Measurements from ENCODE around the gene ABCC8.
A peak's percentile ranks its signal among the peaks of the same experiment; 100 is the strongest.

ABCC8 gene

DNA sequence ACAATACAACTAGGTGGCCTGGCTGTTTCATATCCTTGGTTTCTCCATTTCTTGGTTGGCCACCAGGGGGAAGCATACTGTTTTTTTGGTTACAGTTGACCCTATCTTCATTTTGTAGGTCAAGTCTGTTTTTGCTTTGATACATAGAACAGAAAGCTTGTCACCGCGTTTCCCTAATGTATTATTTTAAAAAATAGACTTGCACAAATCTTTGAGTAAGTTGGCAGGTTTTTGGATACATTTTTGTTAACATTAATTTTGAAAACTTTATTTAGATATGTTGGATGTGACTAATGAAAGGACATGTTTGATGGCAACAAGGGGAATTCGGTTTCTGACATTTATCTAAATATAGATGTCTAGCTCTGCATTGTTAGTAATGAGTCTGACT is 122.0 kb downstream of the ABCC8 start:
- DNase-seq (ENCODE audit: low read depth in 3 of 3, low spot score in 1 of 3) = peak in 1 of 3 donors; percentile 14

DNA sequence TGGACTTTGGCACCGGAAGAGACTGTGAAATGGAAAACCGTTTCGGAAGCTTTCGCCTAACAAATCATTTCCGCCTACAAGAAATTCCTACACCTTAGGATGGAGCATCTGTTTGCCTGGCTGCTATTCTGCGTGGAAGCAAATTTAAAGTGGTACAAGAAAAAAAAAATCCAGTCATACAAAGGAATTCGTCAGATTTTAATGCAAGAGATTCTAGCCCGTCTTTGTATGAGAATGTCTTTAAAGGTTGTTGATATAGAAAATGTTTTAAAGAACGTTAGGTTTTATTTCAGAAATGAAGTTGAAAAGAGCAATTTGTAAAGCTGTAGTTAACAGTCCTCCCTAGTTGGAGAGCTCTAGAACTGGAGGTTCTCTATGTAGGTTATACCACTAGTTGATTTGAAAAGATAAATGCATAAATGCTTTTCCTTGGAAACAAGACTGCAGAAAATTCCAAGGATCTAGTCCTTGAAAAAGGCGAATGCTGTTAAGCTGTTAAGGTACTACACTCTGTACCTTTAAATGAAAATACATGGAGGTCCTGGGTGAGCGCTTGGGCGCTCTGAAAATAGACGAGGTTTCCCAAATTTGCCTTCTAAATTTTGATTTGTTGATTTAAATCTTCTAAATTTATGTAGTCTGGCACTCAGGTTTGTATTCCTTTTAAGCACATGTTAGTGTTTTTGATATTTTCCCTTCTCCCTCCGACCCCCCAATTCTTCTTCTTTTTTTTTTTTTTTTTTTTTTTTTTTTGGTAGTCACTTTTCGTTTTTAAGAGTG is 122.6 kb downstream of the ABCC8 start:
- no peak for DNase-seq (ENCODE audit: low read depth in 3 of 3, low spot score in 1 of 3)

DNA sequence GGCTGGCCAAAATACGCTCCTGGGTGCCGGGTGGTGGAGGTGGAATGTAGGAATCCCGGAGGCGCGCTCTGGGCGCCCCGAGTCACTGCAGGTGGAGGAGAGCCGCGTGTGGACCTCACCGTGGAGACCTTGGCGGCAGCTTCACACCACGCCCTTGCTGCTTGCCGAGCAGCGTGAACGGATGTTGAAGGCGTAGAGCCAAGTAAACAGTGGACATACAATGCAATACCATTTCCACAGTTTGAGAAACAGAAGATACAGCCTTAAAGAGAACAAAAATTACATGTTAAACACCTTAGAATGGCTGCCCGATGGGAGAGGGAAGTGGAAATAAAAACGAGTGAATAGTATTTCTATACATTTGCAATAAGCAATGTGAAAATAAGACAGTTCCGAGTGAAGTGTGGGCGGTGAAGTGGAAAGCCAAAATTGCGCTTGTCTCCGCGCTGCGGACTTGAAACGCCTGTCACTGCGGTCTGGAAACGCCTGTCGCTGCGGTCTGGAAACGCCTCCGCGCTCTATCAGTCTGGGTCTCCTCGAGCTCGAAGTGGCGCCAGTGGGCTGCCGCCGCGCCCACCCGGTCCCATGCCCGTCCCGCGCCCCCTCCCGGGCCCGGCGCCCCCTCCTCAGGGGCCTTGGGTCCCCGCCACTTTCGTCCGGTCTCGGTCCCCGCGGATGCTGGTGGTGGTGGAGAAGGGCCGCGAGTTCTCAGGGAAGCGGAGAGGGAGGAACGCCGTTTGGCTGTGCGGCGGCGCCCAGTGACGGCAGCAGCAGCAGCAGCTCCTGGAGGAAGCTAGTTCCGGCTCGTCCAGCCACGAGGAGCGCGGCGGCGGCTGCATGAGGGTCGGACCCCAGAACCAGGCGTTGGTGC is 123.5 kb downstream of the ABCC8 start:
- DNase-seq (ENCODE audit: low read depth in 3 of 3, low spot score in 1 of 3) = peak in 2 of 3 donors; percentile 13 to 26

DNA sequence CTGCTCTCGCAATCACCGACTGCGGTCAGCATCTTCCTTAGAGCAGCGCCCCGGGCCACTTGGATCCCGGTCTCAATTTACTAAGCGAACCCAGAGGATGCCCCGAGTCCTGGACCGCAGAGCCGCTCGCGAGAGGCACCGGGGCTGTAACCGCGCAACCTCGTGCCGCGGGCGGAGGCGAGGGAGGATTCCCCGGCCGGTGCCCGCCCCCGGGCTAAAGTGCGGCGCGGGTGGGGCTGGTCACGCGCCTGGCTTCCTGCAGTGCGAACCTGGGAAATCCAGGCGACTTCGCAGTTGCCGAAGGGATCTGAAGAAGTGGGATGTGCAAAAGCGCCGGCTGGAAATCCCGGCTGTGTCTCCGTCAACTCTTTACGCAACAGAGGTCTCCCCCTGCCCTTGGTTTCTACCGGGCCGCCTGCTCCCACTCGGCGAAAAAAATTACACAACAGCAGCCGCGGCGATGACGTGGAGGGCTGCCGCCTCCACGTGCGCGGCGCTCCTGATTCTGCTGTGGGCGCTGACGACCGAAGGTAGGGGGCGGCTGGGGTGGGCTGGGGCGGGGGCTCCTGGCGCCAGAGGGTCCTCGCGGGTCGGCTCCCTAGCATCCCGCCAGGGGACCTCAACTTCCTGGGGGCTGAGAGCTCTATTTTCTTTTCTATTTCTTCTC is 125.0 kb downstream of the ABCC8 start, which contains the start of gene NCR3LG1:
Gene NCR3LG1, plus strand, starts transcription at position 291 of the 667 bp plus-strand sequence. Its CDS starts 170 bp downstream, at position 461.
- DNase-seq (ENCODE audit: low read depth in 3 of 3, low spot score in 1 of 3) = peak in 2 of 3 donors; percentile 26 to 44

DNA sequence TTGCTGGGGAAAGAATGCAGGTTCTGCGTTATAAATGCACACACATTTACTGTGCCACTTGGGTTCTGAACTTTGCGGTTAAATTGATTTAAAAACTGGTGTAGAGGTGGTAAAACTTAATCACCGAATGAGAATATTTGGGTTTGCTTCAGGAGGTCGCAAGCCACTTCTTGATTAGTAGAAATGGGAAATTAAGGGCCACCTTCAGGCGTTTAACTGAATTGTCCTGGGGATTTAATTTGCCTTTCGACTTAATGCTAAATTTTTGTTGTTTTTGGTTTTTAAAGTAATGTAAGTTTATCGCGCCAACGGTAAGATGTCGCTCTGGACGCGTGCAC is 125.5 kb downstream of the ABCC8 start:
- no peak for DNase-seq (ENCODE audit: low read depth in 3 of 3, low spot score in 1 of 3)

DNA sequence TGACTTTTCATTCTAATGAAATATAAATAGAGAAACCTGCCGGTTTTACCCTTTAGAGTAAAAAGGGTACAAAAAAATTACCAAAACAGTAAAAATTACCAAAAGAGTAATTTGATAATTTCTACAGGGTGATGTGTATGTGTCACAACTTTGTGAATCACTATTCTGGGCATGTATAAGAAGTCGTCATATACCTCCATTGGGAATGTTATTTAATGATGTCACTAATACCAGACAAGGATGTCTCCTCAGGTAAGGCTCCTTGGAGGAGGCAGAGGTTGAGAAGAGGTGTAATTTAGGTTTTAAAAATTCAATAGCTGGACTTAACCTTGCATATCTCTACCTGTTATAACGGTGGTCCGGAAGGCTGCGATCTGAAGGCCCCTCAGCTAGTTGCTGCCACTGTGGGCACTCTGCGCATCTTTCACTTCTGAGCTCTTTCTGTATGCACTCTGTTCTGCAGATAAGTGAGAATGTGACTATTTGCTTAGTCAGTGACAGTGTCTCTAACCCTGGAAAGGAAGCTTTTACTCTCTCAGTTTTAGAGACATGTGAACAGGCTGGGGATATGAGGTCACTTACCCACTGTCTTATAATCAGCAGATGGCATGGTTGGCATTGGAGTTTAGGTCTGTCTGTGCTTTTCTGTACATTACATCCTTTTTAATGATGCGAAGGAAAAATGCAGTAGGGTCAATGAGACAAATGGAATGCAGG is 126.0 kb downstream of the ABCC8 start:
- DNase-seq (ENCODE audit: low read depth in 3 of 3, low spot score in 1 of 3) = no peak

DNA sequence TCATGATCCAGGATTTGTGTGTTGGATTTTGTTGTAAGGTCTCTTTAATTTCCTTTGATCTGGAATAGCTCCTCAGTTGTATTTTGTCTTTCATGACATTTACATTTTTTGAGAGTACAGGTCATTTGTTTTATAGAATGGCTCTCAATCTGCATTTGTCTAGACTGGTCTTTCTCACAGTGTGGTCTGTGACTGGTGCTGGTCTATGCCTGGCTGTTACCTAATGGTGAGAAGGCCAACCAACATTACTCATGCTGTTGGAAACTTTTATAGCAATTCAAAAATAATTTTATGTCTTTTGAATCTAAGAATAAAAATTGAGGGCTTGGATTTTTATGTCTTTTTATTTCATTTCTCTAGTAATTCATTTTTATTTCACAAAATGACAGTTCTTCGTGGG is 129.0 kb downstream of the ABCC8 start:
- no peak for DNase-seq (ENCODE audit: low read depth in 3 of 3, low spot score in 1 of 3)

DNA sequence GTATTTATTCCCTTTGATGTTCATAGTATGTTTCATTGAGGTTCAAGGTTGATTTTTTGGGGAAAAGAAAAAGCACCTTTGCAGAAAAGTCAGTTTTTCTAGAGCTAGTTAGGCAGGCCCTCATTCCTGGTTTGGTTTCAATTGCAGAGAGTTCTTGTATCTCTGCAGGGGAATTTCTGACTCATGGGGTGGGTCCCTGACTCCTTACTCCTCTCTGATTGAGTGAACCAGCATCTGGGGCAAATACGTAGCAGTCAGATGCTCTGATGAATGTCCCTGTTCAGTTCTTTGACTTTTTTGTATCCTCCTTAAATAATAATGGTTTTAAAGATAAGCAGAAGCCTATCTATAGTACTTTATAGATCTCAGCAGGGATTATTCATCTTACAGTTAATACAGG is 132.7 kb downstream of the ABCC8 start:
- no peak for DNase-seq (ENCODE audit: low read depth in 3 of 3, low spot score in 1 of 3)

DNA sequence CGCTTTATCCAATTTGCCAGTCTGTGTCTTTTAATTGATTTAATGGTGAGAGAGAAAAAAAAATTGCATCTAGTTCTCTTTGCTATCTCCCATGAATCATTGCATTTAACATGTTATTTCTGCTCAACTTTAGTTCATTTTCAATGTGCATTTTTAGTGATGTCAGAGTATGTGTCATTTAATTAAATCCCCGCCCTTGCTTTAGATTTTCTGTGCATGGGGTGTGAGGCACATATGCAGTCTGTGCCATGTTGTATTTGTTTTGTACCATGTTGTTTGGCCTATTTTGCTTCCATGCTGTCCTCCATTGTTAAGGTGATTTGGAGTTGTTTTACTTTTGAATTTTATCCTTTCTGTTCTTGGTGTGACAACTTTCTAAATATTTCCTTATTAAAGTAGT is 133.4 kb downstream of the ABCC8 start:
- no peak for DNase-seq (ENCODE audit: low read depth in 3 of 3, low spot score in 1 of 3)

All from stimulated activated CD4-positive, alpha-beta T cell treated with anti-CD3 and anti-CD28 coated beads, TNF-alpha, amount 100 ng/mL, for 1 hour (primary cell).